Esophagus (tissue), 2 donors: ENCODE results near the gene NUP188. TPM values are rescaled to one million over a fixed set of nuclear protein-coding genes. Genes with fewer than 3 reads are reported as not detected.

Source experiments
- H3K27ac ChIP-seq, 2 donors: one replicate each; pipeline ENCODE4 v1.5.1; 2013; ENCODE audit warnings: low read depth in 2 of 2, mild to moderate bottlenecking in 2 of 2, inconsistent platforms in 1 of 2, low read length in 1 of 2, moderate library complexity in 1 of 2
- H3K27me3 ChIP-seq, 2 donors: one replicate each; pipeline ENCODE4 v1.6.1; 2013; ENCODE audit warnings: low read length in 2 of 2, control low read depth in 1 of 2, mild to moderate bottlenecking in 1 of 2; ENCODE audit not compliant: insufficient read depth in 2 of 2, control insufficient read depth in 1 of 2
- H3K36me3 ChIP-seq, 2 donors: one replicate each; pipeline ENCODE4 v1.6.1; 2013; ENCODE audit warnings: low read length in 1 of 2; ENCODE audit not compliant: control insufficient read depth in 2 of 2, insufficient read depth in 2 of 2
- H3K4me1 ChIP-seq, 2 donors: one replicate each; pipeline ENCODE4 v1.6.1; 2013; ENCODE audit warnings: low read length in 1 of 2; ENCODE audit not compliant: control insufficient read depth in 2 of 2, insufficient read depth in 2 of 2
- H3K4me3 ChIP-seq, 2 donors: one replicate each; pipeline ENCODE4 v1.5.1; 2013; ENCODE audit warnings: low read length in 2 of 2, mild to moderate bottlenecking in 2 of 2, low read depth in 1 of 2, moderate library complexity in 1 of 2
- H3K9me3 ChIP-seq, 2 donors: one replicate each; pipeline ENCODE4 v1.6.1; 2013; ENCODE audit warnings: mild to moderate bottlenecking in 2 of 2, low read depth in 1 of 2, low read length in 1 of 2, moderate library complexity in 1 of 2; ENCODE audit not compliant: control insufficient read depth in 2 of 2, insufficient read depth in 1 of 2
- WGBS, 2 donors: extraction: QIAGEN DNeasy Blood & Tissue Kit; methylation state at CpG; one replicate each; pipeline ENCODE4 v1.1.7; 2013; 5-methylcytosine and 5-hydroxymethylcytosine counted together
- polyA plus RNA-seq, 2 donors: library from polyadenylated mRNA; stranded (reverse); fragments of 200-250 nt; gene quantifications; one replicate each; pipeline ENCODE4 v1.2.3, GENCODE V29; 2013
- donor health status: healthy with polysubstance abuse.
- donor health status: Bipolar disorder and iron deficiency.

The NUP188 gene
- polyA plus RNA-seq, 2 donors: 19.7 to 21.8 TPM

GRCh38 chr9:128903079-128903461 lies 44.4 kb upstream of the NUP188 start:
- WGBS, 2 donors: 74 to 78% methylated on average over 2 of the region's 2 CpGs
- H3K4me1 ChIP-seq: peaks cover 14 to 28% of the 10 kb centered on the region in 2 donors
- peaks cover 13 to 18% of the 10 kb centered on the region in 2 donors for H3K36me3 ChIP-seq

GRCh38 chr9:128903871-128904620 lies 43.5 kb upstream of the NUP188 start:
- Histone ChIP-seq H3K27ac (peak overlapping the region; percentile 68 to 98), H3K4me3 (no peak overlapping the region), H3K36me3 (peaks cover 16 to 27% of the 10 kb centered on the region in 2 donors), H3K4me1 (peaks cover 6 to 19% of the 10 kb centered on the region in 2 donors), H3K9me3 (no peaks in the 10 kb centered on the region), H3K27me3 (no peaks in the 10 kb centered on the region)
- WGBS, 2 donors: 72 to 81% methylated on average over 10 of the region's 10 CpGs

More at GRCh38 chr9:128903079-128903461, 44.4 kb upstream of the NUP188 start:
- no peaks in the 10 kb centered on the region for H3K9me3 ChIP-seq
- H3K27me3 ChIP-seq: no peaks in the 10 kb centered on the region
- peak overlapping the region; percentile 98 to 99 for H3K27ac ChIP-seq
- no peak overlapping the region for H3K4me3 ChIP-seq

DNA sequence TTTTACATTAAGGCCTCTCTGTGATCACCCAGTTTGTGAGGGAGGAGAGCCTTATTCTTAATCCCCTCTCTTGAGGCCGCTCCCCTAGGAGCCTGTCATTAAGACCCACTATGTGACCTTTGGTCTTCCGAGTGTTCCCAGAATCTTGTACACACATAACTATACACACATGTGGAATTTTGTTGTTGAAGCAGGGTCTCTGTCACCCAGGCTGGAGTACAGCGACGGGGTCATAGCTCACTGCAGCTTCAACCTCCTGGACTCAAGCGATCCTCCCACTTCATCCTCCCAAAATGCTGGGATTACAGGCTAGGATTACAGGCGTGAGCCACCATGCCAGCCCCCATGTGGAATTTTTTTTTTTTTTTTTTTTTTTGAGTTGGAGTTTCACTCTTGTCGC lies 41.5 kb upstream of the NUP188 start:
- H3K4me3 ChIP-seq: no peak overlapping the region
- H3K27me3 ChIP-seq: no peaks in the 10 kb centered on the region
- H3K27ac ChIP-seq: no peak overlapping the region
- peaks cover 21 to 46% of the 10 kb centered on the region in 2 donors for H3K36me3 ChIP-seq
- no peaks in the 10 kb centered on the region for H3K9me3 ChIP-seq
- peaks cover 4 to 23% of the 10 kb centered on the region in 2 donors for H3K4me1 ChIP-seq
- 90 to 92% methylated on average over 7 of the region's 7 CpGs for WGBS, 2 donors

DNA sequence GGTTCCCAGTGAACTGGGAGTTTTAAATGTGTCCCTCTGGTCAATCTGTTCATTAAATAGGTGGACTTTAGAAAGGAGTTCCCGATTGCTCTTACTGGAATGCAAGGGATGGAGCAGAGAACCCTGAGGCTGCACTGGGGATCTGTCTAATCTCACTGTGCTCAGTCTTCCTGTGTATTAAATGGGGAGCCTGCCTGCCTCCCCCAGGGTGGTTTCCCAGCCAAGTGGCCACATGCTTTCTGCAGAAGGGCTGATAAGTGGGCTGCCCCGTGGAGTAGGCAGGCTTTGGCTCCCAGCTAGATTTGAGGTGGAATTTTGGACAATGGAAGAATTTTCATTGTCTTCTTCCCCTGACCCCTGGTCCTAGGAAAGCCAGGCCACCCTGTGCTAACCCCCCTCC lies 40.8 kb upstream of the NUP188 start:
- peaks cover 21 to 46% of the 10 kb centered on the region in 2 donors for H3K36me3 ChIP-seq
- H3K27me3 ChIP-seq: no peaks in the 10 kb centered on the region
- 47 to 49% methylated on average over 2 of the region's 2 CpGs for WGBS, 2 donors
- H3K4me1 ChIP-seq: peaks cover 2 to 30% of the 10 kb centered on the region in 2 donors
- H3K4me3 ChIP-seq: no peak overlapping the region
- no peaks in the 10 kb centered on the region for H3K9me3 ChIP-seq
- peak overlapping the region in 1 of 2 donors; percentile 6 for H3K27ac ChIP-seq

GRCh38 chr9:128908372-128908771 lies 39.1 kb upstream of the NUP188 start:
- Histone ChIP-seq H3K9me3 (no peaks in the 10 kb centered on the region), H3K36me3 (peaks cover 21 to 43% of the 10 kb centered on the region in 2 donors), H3K4me1 (peaks cover 9 to 30% of the 10 kb centered on the region in 2 donors)

GRCh38 chr9:128909859-128910258 lies 37.6 kb upstream of the NUP188 start:
- peak overlapping the region; percentile 12 to 19 for H3K27ac ChIP-seq
- H3K4me1 ChIP-seq: peaks cover 12 to 42% of the 10 kb centered on the region in 2 donors
- no peaks in the 10 kb centered on the region for H3K27me3 ChIP-seq
- H3K36me3 ChIP-seq: peaks cover 21 to 52% of the 10 kb centered on the region in 2 donors
- WGBS, 2 donors: 77 to 81% methylated on average over 4 of the region's 4 CpGs
- H3K4me3 ChIP-seq: no peak overlapping the region
- no peaks in the 10 kb centered on the region for H3K9me3 ChIP-seq

More at GRCh38 chr9:128908372-128908771, 39.1 kb upstream of the NUP188 start:
- Histone ChIP-seq H3K4me3 (no peak overlapping the region), H3K27ac (no peak overlapping the region), H3K27me3 (no peaks in the 10 kb centered on the region)
- WGBS, 2 donors: 98% methylated on average over 24 of the region's 24 CpGs

DNA sequence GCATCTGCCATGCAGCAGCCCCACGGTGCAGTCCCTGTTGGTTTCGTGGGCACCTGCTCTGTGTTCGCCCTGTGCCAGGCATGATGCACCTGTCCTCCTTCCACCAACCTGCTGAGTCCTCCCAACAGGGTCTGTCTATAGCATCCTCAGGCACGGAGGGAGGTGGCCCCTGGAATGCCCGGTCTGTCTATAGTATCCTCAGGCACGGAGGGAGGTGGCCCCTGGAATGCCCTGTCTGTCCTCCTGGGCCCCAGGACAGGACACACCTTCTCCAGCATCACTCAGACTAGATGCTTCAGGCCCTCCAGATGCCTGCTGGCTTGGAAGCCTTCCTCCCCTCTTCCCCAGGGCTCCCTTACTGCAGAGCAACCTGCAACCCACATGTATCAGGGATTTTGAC lies 36.6 kb upstream of the NUP188 start:
- no peak overlapping the region for H3K4me3 ChIP-seq
- no peaks in the 10 kb centered on the region for H3K9me3 ChIP-seq
- H3K36me3 ChIP-seq: peaks cover 22 to 55% of the 10 kb centered on the region in 2 donors
- H3K27me3 ChIP-seq: no peaks in the 10 kb centered on the region
- peak overlapping the region; percentile 93 to 96 for H3K27ac ChIP-seq
- peaks cover 15 to 47% of the 10 kb centered on the region in 2 donors for H3K4me1 ChIP-seq
- 84 to 92% methylated on average over 6 of the region's 6 CpGs for WGBS, 2 donors

DNA sequence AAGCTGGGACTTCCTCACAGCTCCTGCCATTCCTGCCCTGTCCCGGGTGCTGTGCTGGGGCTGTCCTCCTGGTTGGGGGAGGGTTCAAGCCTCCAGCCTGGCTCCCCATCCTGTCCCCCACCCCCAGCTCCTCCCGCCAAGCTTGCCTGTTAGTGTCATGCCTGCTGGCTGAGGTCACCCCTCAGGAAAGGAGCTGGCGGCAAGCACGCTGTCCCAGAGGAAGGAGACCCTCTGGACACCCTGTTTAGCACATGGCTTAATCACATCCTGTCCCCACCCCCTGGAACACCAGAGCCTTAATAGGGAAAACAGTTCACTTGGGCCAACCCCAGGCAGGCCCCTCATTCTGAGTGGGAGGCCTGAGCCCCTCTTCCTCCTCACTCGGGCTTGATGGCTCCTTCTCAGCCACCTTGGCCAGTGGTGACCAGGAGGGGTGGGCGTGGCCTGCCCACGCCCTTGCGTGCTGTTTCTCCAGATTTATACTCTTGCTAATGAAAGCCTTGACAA lies 35.9 kb upstream of the NUP188 start:
- Histone ChIP-seq H3K27ac (peak overlapping the region; percentile 93 to 96), H3K9me3 (no peaks in the 10 kb centered on the region), H3K4me3 (no peak overlapping the region), H3K4me1 (peaks cover 21 to 52% of the 10 kb centered on the region in 2 donors), H3K27me3 (no peaks in the 10 kb centered on the region), H3K36me3 (peaks cover 29 to 61% of the 10 kb centered on the region in 2 donors)
- WGBS, 2 donors: 29 to 46% methylated on average over 8 of the region's 8 CpGs

DNA sequence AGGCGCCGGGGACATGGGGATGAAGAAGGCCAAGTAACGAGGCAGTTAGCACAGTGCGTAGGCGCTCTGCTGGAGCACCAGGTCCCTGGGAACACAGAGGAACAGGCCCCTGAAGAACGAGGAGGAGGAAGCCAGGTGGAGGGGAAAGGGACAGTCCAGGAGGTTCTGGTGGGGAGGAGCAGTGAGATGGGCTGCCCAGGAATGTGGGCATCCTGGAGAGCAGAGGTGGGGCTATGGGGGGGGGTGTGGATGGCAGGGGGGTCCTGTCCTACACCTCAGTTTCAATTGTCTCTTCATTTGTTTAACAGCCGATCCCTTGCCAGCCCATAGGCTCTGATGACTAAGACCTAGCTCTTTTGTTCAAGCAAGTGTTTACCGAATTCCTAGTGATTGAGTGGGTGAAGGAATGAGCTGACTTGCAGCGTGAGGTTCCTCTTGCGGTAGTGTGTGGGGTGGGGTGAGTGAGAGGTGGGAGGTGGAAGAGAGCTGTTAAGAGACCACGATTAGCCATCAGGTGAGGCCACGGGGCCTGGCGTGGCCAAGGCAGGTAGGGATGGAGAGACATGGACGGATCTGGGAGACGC lies 35.1 kb upstream of the NUP188 start:
- WGBS, 2 donors: 41 to 52% methylated on average over 15 of the region's 15 CpGs
- Histone ChIP-seq H3K4me1 (peaks cover 24 to 59% of the 10 kb centered on the region in 2 donors), H3K4me3 (no peak overlapping the region), H3K27me3 (no peaks in the 10 kb centered on the region), H3K36me3 (peaks cover 28 to 60% of the 10 kb centered on the region in 2 donors), H3K9me3 (no peaks in the 10 kb centered on the region), H3K27ac (peak overlapping the region; percentile 93 to 96)
